K562 (cell line): Measurements from ENCODE around the gene RASSF7. TPM values are rescaled to one million over a fixed set of nuclear protein-coding genes. Genes with fewer than 3 reads are reported as not detected.
A peak's percentile ranks its signal among the peaks of the same experiment; 100 is the strongest.

Experiments
- ATAC-seq: fragments of 200-7000 bp; cut with Tn5 transposase; 3 replicates; pipeline ENCODE4 v1.9.1; 2020; ENCODE audit warnings: moderate library complexity
- BruUV-seq: library from RNA; stranded (reverse); fragments of 400-500 nt; replicated peaks from 2 replicates; lab custom pipeline; 2021; lab: Mats Ljungman, UMichigan
- CTCF ChIA-PET: fragments of 300-600 bp; formaldehyde crosslinking; extraction: SDS; loops from one replicate; lab custom pipeline; 2021; ENCODE audit warnings: low intra/inter-chr PET ratio; lab: Yijun Ruan, JAX
- POLR2A ChIA-PET: fragments of 300-600, 350-650 bp; sonication (Branson Sonifier 250); formaldehyde crosslinking; extraction: SDS; loops from one replicate; lab custom pipeline; 2021; ENCODE audit warnings: antibody characterized with exemption, inconsistent platforms; lab: Yijun Ruan, JAX
- DNase-seq, 4 experiments: peaks; one replicate each; pipeline versions ENCODE4 v3.0.0 to v3.0.0-alpha.2; 2011 to 2018; ENCODE audit warnings: low spot score in 3 of 4, mixed read lengths in 3 of 4; ENCODE audit errors: extremely low read depth in 1 of 4
- FAIRE-seq: peaks from 2 replicates; lab custom pipeline; 2011; peaks lifted over from hg19 to GRCh38; lab: Jason Lieb, UNC
- H2AFZ ChIP-seq: 2 replicates; pipeline ENCODE4 v1.6.0; 2011; ENCODE audit warnings: low read depth, low read length, control low read depth, inconsistent platforms
- H3K27ac ChIP-seq: fragments of 200-600 bp; 3 replicates; pipeline ENCODE4 v1.8.0; 2011; ENCODE audit warnings: low read depth, mild to moderate bottlenecking, control low read depth, inconsistent platforms, low read length, moderate library complexity, mixed read lengths; ENCODE audit errors: extremely low read depth
- H3K27me3 ChIP-seq, 2 experiments: fragments of 300-600 bp in 1 of 2; 2 replicates in 1 of 2; 3 replicates in 1 of 2; pipeline versions ENCODE4 v1.6.0 to v1.8.0; 2011; ENCODE audit warnings: inconsistent platforms in 2 of 2, low read length in 2 of 2, mild to moderate bottlenecking in 1 of 2, mixed read lengths in 1 of 2, moderate library complexity in 1 of 2; ENCODE audit not compliant: control insufficient read depth in 2 of 2, insufficient read depth in 2 of 2
- H3K36me3 ChIP-seq: fragments of 300-600 bp; 3 replicates; pipeline ENCODE4 v1.8.0; 2011; ENCODE audit warnings: mild to moderate bottlenecking, low read length, inconsistent platforms; ENCODE audit not compliant: control insufficient read depth, insufficient read depth
- H3K4me1 ChIP-seq, 2 experiments: fragments of 200-600 bp in 1 of 2; replicated peaks in 1 of 2; 2 replicates in 1 of 2; 3 replicates in 1 of 2; pipeline versions ENCODE4 v1.5.1 to v1.8.0; 2011; ENCODE audit warnings: inconsistent platforms in 2 of 2, low read length in 2 of 2, mild to moderate bottlenecking in 1 of 2, mixed read lengths in 1 of 2, moderate library complexity in 1 of 2; ENCODE audit not compliant: control insufficient read depth in 2 of 2, insufficient read depth in 2 of 2
- H3K4me2 ChIP-seq: 2 replicates; pipeline ENCODE4 v1.6.1; 2011; ENCODE audit warnings: low read length, control low read depth, inconsistent platforms, mixed read lengths; ENCODE audit not compliant: insufficient read depth
- H3K4me3 ChIP-seq: fragments of 200-600 bp; sonication (generic), shearing (Covaris generic); 2 replicates; pipeline ENCODE4 v1.5.1; 2016; ENCODE audit warnings: control low read depth, inconsistent platforms
- H3K79me2 ChIP-seq: fragments of 200-600 bp; 3 replicates; pipeline ENCODE4 v1.8.0; 2011; ENCODE audit warnings: low read length, inconsistent platforms; ENCODE audit not compliant: control insufficient read depth, insufficient read depth
- H3K9ac ChIP-seq, 2 experiments: 2 replicates each; pipeline versions ENCODE4 v1.6.0 to v1.6.1; 2011; ENCODE audit warnings: low read depth in 2 of 2, low read length in 2 of 2, control low read depth in 1 of 2, inconsistent platforms in 1 of 2, mild to moderate bottlenecking in 1 of 2, mixed read lengths in 1 of 2; ENCODE audit not compliant: insufficient read depth in 1 of 2
- H3K9me1 ChIP-seq: one replicate; pipeline ENCODE4 v1.6.0; 2011; ENCODE audit warnings: inconsistent platforms, mild to moderate bottlenecking, low read length, moderate library complexity; ENCODE audit not compliant: control insufficient read depth, insufficient read depth
- H3K9me3 ChIP-seq: replicated peaks from 2 replicates; pipeline ENCODE4 v1.5.1; 2011; ENCODE audit warnings: low read depth, low read length, inconsistent platforms; ENCODE audit not compliant: control insufficient read depth, insufficient read depth
- H4K20me1 ChIP-seq: replicated peaks from 2 replicates; pipeline ENCODE4 v1.6.1; 2011; ENCODE audit warnings: low read length, inconsistent platforms, mixed read lengths; ENCODE audit not compliant: control insufficient read depth, insufficient read depth
- CREM ChIP-seq: IDR thresholded peaks from 2 replicates; pipeline ENCODE4 v1.6.1; 2014; ENCODE audit warnings: antibody characterized with exemption, low read depth
- E2F6 ChIP-seq, 2 experiments: IDR thresholded peaks; 2 replicates each; pipeline ENCODE4 v1.6.1; 2011; ENCODE audit warnings: borderline replicate concordance in 1 of 2, control low read depth in 1 of 2, low read depth in 1 of 2, low read length in 1 of 2, mild to moderate bottlenecking in 1 of 2, mixed read lengths in 1 of 2, moderate library complexity in 1 of 2; ENCODE audit not compliant: insufficient read depth in 1 of 2, insufficient read length in 1 of 2, poor library complexity in 1 of 2, severe bottlenecking in 1 of 2; ENCODE audit errors: extremely low read depth in 1 of 2
- POLR2G ChIP-seq: fragments of 200-400 bp; formaldehyde crosslinking; IDR thresholded peaks from 2 replicates; pipeline ENCODE4 v1.6.1; 2017; ENCODE audit warnings: low read depth, mild to moderate bottlenecking, antibody characterized with exemption, low read length, moderate library complexity
- SIN3B ChIP-seq: fragments of 450-650 bp; IDR thresholded peaks from 2 replicates; pipeline ENCODE4 v1.6.1; 2017; ENCODE audit warnings: low read depth, mild to moderate bottlenecking, moderate library complexity
- SMARCA4 ChIP-seq: fragments of 450-650 bp; IDR thresholded peaks from 2 replicates; pipeline ENCODE4 v1.6.1; 2016
- ZNF274 ChIP-seq: IDR thresholded peaks from 2 replicates; pipeline ENCODE4 v1.6.1; 2011; ENCODE audit warnings: low read depth, mild to moderate bottlenecking, low read length, moderate library complexity, borderline replicate concordance
- WGBS: fragments of 100-300 bp; shearing (Covaris generic); methylation state at CpG from one replicate; pipeline ENCODE4 v1.1.6; 2016; ENCODE audit warnings: low coverage, mixed read lengths; ENCODE audit not compliant: insufficient coverage; ENCODE audit errors: missing lambda C conversion rate; 5-methylcytosine and 5-hydroxymethylcytosine counted together
- in situ Hi-C: fragments of 300-500 bp; cut with MboI; formaldehyde crosslinking; loops from 4 replicates; pipeline ENCODE4 v1.15.0; 2018; ENCODE audit warnings: inconsistent platforms, mixed read lengths
- intact Hi-C: fragments of 100-400 bp; cut with micrococcal nuclease; formaldehyde crosslinking; loops from 2 replicates; pipeline ENCODE4 v1.14.2; 2022
- polyA plus RNA-seq, 8 experiments: library from polyadenylated mRNA; depleted of rRNA in 4 of 8; stranded (reverse) in 5 of 8; unstranded in 3 of 8; fragments of >200 nt; fragmentation: Nextera tagmentation in 2 of 8; fragmentation: Illumina TruSeq in 1 of 8; extraction: Ambion mirVana in 2 of 8; extraction: Trizol in 1 of 8; gene quantifications; 2 replicates each; pipeline versions ENCODE4 v1.2.1 to v1.2.3, GENCODE V29; 2011 to 2014; ENCODE audit warnings: inconsistent platforms in 1 of 8, missing spikeins in 1 of 8
- total RNA-seq, 7 experiments: library from RNA; depleted of rRNA in 6 of 7; stranded (reverse); fragments of >200 nt in 6 of 7; fragmentation: Illumina TruSeq in 2 of 7; extraction: Trizol in 2 of 7; gene quantifications; 2 replicates each; pipeline versions ENCODE4 v1.2.1 to v1.2.3, GENCODE V29; 2011 to 2021; ENCODE audit warnings: low replicate concordance in 1 of 7

The RASSF7 gene
- total and polyA plus RNA-seq, 9 of the 15 experiments (the other 6 are each of a cell fraction or from before 2014, with no cell fraction given), result 0.41 to 45.2 (median 18.6) TPM

- 0 out of 2 replicates have a peak, but pooled peaks cover 5% of the 10 kb centered on the region for H4K20me1 ChIP-seq
- no TSS peak for BruUV-seq
- 58% methylated on average over 22 of the region's 24 CpGs for WGBS
- no peak overlapping the region for H3K27ac ChIP-seq
- peaks cover 23 to 97% of the 10 kb centered on the region in 2 experiments for H3K4me1 ChIP-seq
- CTCF ChIA-PET, result no interaction called here
- no peak overlapping the region for H3K4me2 ChIP-seq
- ATAC-seq (no peak), DNase-seq (no peak)
- H3K27me3 ChIP-seq, result no peaks in the 10 kb centered on the region
- peak overlapping the region in 1 of 2 experiments; percentile 61; a peak in 2 of 4 replicates for H3K9ac ChIP-seq
- H2AFZ ChIP-seq, result peak overlapping the region; percentile 44; the same call in 1 of the 2 replicates
- intact Hi-C loops, result loop anchor here (10.0 kb wide), 2 partner anchors 57 to 137 kb away; partner anchors contain the start of genes DEAF1, IRF7 and TMEM80
- TF ChIP-seq ZNF274 (no peak), POLR2G (peak; percentile 13; the same call in 1 of the 2 replicates), SMARCA4 (no peak), CREM (no peak), SIN3B (no peak), E2F6 (IDR thresholded peaks at IDR 0.05; ENCODE audit: borderline replicate concordance in 1 of 2, extremely low read depth in 1 of 2, insufficient read depth in 1 of 2, insufficient read length in 1 of 2, low read depth in 1 of 2, low read length in 1 of 2, poor library complexity in 1 of 2, severe bottlenecking in 1 of 2) (peak in 1 of 2 experiments; percentile 41)
- TF ChIP-seq, all 486 proteins: peak for 2
- Histone ChIP-seq H3K36me3 (peaks cover 6% of the 10 kb centered on the region; the same call in 1 of the 3 replicates), H3K9me3 (no peaks in the 10 kb centered on the region), H3K9me1 (peaks cover 2% of the 10 kb centered on the region), H3K4me3 (no peak overlapping the region), H3K79me2 (peaks cover 24% of the 10 kb centered on the region)
- FAIRE-seq, result no peak
- in situ Hi-C loops, result no loop called here
- POLR2A ChIA-PET, result interaction anchor here (0.6 to 0.8 kb wide), 2 partner anchors 23 to 239 kb away, joined by 3 to 4 read pairs; no protein-coding TSS in a partner anchor
Observed at GRCh38 chr11:557328-558132, 3.2 kb upstream of the RASSF7 start.
